ENCODE results near the gene RTBDN. TPM values are rescaled to one million over a fixed set of nuclear protein-coding genes. Genes with fewer than 3 reads are reported as not detected.

The RTBDN gene
- total RNA-seq: not detected

DNA sequence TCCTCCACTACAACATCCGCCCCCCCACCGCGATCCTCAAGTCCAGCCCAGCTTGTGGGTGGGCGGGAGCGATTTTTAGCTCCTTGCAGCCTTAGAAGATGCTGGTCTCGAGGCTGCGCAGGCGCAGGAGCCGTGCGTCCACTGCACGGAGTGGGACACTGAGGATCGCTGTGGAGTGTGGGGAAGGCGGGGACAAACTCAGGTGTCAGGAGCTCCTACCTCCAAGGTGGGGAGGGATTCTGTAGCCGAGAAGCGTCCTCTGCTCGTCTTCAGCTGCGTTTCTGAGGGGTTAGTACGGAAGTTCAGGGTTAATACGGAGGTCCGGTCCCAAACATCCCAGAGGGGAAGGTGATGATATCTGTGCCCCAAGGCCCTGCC lies at the start of gene RTBDN:
Gene RTBDN, minus strand, starts transcription at position 14 of the 378 bp plus-strand sequence. CDS start 4,600 bp downstream, outside the sequence.

DNA sequence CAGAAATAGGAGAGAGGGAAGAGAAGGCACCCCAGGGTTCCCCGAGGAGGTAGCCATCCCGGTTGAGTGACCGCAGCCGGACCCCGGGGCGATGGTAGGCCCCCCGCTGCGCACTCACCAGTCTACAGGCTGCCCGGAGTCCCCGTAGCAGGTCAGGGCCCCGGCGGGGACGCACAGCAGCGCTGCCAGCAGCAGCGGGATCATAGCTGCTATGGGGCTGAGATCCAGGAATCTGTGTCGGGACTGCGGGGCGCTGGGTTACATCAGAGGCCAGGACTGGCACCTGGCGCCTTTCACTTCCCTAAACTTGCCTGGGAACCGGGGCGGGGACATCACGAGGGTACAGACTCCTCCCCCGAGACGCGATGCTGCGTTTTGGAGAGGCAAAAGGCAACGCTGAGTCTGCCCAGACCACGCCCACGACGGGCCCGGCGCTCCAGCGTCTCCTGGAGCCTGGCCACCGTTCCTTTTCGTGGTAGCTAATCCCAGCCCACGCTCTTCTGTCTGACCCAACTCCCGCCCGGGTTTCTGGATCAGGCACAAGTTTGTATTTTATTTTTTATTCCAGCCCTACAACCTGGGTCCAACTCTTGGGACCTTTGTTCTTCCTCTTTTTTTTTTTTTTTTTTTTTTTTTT lies 46.9 kb upstream of the RTBDN start, which contains the start of gene DNASE2:
Gene DNASE2, minus strand, starts transcription at position 278 of the 637 bp plus-strand sequence. Its CDS starts 74 bp downstream, at position 204.

DNA sequence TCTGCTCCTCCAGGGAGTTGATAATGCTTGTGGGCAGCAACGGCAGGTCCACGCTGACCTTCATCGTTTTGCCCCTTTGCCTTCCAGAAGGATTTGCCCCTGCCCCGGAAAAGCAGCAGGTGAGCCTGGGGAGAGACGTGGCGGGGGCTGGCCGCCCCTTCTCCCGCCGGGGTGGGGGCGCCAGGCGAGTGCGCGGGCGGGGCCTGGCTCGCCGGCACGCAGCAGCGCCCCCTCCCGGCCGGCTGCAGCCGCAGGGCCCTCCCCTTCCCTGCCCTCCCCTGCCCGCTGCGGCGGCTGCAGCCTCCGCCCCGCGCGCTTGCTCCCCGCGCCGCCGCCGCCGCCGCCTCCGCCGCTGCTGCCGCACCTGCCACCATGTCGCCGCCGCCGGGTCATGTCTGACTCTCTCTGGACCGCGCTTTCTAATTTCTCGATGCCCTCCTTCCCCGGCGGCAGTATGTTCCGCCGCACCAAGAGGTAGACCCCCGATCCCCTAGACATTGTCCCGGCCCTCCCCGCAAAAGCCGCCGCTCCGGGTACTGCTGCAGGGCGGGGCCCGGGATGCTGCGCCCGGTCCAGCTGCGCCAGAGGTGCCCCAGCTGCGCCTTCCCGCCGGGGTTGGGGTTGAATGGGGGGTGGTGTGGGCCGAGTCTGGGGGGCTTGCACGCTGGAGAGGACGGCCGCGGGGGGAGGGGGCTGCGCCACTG lies 4.0 kb upstream of the RTBDN start, which contains the start of gene MAST1:
Gene MAST1, plus strand, starts transcription at position 334 of the 704 bp plus-strand sequence. Its CDS starts 58 bp downstream, at position 392.

DNA sequence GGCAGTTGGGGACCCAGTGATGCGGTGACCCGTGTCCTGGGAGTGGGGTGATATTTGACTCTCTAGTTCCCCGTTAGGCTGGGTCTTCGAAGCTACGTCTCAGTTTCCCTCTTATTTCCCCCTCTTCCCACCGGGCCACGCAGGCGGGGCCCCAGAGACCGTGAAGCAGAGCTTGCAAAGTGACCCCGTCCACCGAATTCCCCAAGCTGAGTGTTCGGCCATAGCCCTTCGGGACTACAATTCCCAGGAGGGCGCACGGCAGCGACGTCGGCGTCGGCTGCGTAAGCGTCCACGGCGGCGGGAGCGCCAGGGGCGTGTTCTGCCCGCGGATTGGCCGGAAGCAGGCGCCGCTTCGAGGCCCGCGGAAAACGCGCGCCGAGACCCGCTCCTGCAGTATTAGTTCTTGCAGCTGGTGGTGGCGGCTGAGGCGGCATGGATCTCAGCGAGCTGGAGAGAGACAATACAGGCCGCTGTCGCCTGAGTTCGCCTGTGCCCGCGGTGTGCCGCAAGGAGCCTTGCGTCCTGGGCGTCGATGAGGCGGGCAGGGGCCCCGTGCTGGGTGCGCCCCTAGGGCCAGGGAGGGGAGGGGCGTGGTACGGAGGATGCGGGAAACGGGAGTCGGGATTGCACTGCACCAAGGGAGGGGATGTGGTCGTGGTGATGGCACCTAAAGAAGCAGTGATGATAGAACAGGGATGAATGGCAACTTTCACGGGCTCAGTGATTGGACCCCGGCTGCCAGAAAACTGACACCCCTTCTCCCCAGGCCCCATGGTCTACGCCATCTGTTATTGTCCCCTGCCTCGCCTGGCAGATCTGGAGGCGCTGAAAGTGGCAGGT lies 27.9 kb downstream of the RTBDN start, which contains the start of gene RNASEH2A:
Gene RNASEH2A, plus strand, starts transcription at position 343 of the 840 bp plus-strand sequence. Its CDS starts 90 bp downstream, at position 433.

DNA sequence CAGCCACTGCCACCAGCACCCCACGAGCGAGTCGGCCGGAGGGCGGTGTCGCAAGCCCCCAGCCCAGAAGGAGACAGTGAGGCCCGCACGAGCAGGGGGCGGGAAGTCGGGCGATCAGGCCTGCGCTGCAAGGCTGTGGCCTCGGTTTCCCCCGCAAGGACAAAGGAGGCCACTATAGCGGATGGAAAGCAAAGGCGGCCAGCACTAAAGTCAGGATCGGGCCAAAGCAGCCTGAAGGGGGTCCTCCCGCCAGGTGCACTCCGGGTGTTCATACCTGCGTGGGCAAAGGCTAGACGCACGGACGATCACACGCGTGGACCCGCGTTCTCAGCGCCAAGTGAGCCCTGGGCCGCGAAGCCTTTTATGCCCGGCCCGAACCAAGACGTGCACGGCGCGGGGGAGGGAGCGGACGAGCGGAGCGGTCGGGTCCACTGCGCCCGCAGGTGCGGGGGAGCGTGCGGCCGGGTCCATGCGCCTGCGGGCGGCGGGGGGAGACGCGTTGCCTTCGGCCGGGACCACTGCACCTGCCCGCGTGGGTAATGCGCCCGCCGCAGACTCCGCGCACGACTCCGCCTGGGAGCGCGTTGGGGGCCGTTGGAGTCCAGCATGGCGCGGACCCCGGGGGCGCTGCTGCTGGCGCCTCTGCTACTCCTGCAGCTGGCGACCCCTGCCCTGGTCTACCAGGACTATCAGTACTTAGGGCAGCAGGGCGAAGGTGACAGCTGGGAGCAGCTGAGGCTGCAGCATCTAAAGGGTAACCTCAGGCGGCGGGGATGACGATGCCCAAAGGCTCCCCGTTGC lies 32.7 kb downstream of the RTBDN start, which contains the start of the genes PRDX2 and THSD8:
Gene PRDX2, minus strand, starts transcription at position 335 of the 801 bp plus-strand sequence. CDS start 539 bp downstream, outside the sequence.
Gene THSD8, plus strand, starts transcription at position 604 of the 801 bp plus-strand sequence. Its CDS starts 3 bp downstream, at position 607.

DNA sequence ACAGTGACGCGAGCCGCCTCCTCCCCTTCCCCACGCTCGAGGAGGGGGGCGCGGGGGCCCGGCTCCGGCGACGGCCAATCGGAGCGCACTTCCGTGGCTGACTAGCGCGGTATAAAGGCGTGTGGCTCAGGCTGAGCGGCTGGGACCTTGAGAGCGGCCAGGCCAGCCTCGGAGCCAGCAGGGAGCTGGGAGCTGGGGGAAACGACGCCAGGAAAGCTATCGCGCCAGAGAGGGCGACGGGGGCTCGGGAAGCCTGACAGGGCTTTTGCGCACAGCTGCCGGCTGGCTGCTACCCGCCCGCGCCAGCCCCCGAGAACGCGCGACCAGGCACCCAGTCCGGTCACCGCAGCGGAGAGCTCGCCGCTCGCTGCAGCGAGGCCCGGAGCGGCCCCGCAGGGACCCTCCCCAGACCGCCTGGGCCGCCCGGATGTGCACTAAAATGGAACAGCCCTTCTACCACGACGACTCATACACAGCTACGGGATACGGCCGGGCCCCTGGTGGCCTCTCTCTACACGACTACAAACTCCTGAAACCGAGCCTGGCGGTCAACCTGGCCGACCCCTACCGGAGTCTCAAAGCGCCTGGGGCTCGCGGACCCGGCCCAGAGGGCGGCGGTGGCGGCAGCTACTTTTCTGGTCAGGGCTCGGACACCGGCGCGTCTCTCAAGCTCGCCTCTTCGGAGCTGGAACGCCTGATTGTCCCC lies 42.9 kb downstream of the RTBDN start, which contains the start of gene JUNB:
Gene JUNB, plus strand, starts transcription at position 142 of the 706 bp plus-strand sequence. Its CDS starts 286 bp downstream, at position 428.

Small RNAs within 50 kb of the gene (small RNA-seq; reads per million reads assigned to genes)
- gene MIR5684 (ENCODE audit: low replicate concordance): not detected
- gene MIR6794 (ENCODE audit: low replicate concordance): not detected

Other genes starting within 250 kb of the RTBDN start
- 11.2 TPM for gene ZNF490, start 223.8 kb downstream of the RTBDN start, total RNA-seq
- gene ZNF791, start 223.7 kb downstream of the RTBDN start, total RNA-seq: 21.5 TPM
- 52.4 TPM for gene MAN2B1, start 167.8 kb downstream of the RTBDN start, total RNA-seq
- 12.7 TPM for gene WDR83, start 167.8 kb downstream of the RTBDN start, total RNA-seq
- gene DHPS, start 152.7 kb downstream of the RTBDN start, total RNA-seq: 85.2 TPM
- gene GNG14, start 146.6 kb downstream of the RTBDN start, total RNA-seq: not detected
- gene FBXW9, start 137.9 kb downstream of the RTBDN start, total RNA-seq: 13.4 TPM
- 75.0 TPM for gene TNPO2, start 110.6 kb downstream of the RTBDN start, total RNA-seq
- gene TRIR, start 99.9 kb downstream of the RTBDN start, total RNA-seq: 87.8 TPM
- gene GET3, start 97.1 kb downstream of the RTBDN start, total RNA-seq: 48.2 TPM
- not detected for gene BEST2, start 82.8 kb downstream of the RTBDN start, total RNA-seq
- 55.4 TPM for gene HOOK2, start 59.0 kb downstream of the RTBDN start, total RNA-seq
- gene JUNB, start 43.1 kb downstream of the RTBDN start, total RNA-seq: 219 TPM
- gene PRDX2, start 32.8 kb downstream of the RTBDN start, total RNA-seq: 324 TPM
- gene THSD8, start 32.5 kb downstream of the RTBDN start, total RNA-seq: not detected
- 14.4 TPM for gene RNASEH2A, start 28.0 kb downstream of the RTBDN start, total RNA-seq
- 1.1 TPM for gene MAST1, start 3.9 kb upstream of the RTBDN start, total RNA-seq
- gene DNASE2, start 46.9 kb upstream of the RTBDN start, total RNA-seq: 15.4 TPM
- 7.1 TPM for gene KLF1, start 52.6 kb upstream of the RTBDN start, total RNA-seq
- gene GCDH, start 56.6 kb upstream of the RTBDN start, total RNA-seq: 45.0 TPM
- 1.4 TPM for gene SYCE2, start 84.7 kb upstream of the RTBDN start, total RNA-seq
- gene FARSA, start 99.1 kb upstream of the RTBDN start, total RNA-seq: 49.1 TPM
- 525 TPM for gene CALR, start 104.0 kb upstream of the RTBDN start, total RNA-seq
- gene RAD23A, start 111.3 kb upstream of the RTBDN start, total RNA-seq: 77.2 TPM
- gene GADD45GIP1, start 122.6 kb upstream of the RTBDN start, total RNA-seq: 19.3 TPM
- gene DAND5, start 135.0 kb upstream of the RTBDN start, total RNA-seq: not detected
- gene NFIX, start 160.9 kb upstream of the RTBDN start, total RNA-seq: 48.9 TPM

Data from metanephros (tissue), 2 donors.